Neuron (in vitro differentiated cells): ENCODE measurements around the gene C17orf113.

Experiments used
- H2AFZ ChIP-seq: one replicate; pipeline ENCODE4 v1.6.1; 2013; ENCODE audit warnings: low read depth, mild to moderate bottlenecking, inconsistent platforms, low read length, moderate library complexity
- H3K27me3 ChIP-seq: one replicate; pipeline ENCODE4 v1.6.1; 2013; ENCODE audit warnings: low read length; ENCODE audit not compliant: insufficient read depth
- H3K36me3 ChIP-seq: one replicate; pipeline ENCODE4 v1.6.1; 2013; ENCODE audit warnings: low read length; ENCODE audit not compliant: insufficient read depth
- H3K4me1 ChIP-seq: one replicate; pipeline ENCODE4 v1.6.1; 2013; ENCODE audit warnings: low read length; ENCODE audit not compliant: insufficient read depth
- H3K4me3 ChIP-seq: 2 replicates; pipeline ENCODE4 v1.5.1; 2013; ENCODE audit warnings: mild to moderate bottlenecking, low read length, moderate library complexity
- H3K9me3 ChIP-seq: one replicate; pipeline ENCODE4 v1.6.1; 2013; ENCODE audit warnings: low read length

The C17orf113 gene

DNA sequence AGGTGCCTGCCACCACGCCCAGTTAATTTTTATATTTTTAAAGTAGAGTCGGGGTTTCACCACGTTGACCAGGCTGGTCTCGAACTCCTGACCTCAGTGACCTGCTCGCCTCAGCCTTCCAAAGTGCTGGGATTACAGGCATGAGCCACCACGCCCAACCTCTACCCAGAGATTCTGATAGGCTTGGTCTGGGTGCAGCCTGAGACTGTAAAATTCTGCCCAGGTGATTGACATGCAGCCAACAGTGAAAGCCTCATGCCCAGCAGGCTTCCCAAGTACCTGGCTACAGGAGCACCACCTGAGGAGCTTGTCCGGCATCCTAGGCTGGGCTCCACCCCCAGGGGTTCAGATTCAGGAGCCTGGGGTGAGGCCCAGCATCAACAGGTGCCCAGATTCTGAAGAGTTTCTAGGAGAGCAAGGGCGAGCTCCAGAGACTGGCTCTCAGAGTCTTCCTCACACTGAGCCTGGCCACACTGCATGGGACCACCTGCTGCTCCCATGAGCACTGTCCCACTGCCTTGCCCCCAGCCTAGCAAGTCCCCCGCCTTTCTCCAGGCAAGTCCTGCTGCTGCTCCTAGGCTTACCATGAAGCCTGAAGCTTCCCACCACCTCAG, 31.2 kb upstream of the C17orf113 start:
- H3K27me3 ChIP-seq, result peaks cover 21% of the 10 kb centered on the region
- H3K9me3 ChIP-seq, result no peaks in the 10 kb centered on the region
- H2AFZ ChIP-seq, result no peak overlapping the region
- H3K4me1 ChIP-seq, result no peaks in the 10 kb centered on the region
- no peaks in the 10 kb centered on the region for H3K36me3 ChIP-seq
- no peak overlapping the region for H3K4me3 ChIP-seq

DNA sequence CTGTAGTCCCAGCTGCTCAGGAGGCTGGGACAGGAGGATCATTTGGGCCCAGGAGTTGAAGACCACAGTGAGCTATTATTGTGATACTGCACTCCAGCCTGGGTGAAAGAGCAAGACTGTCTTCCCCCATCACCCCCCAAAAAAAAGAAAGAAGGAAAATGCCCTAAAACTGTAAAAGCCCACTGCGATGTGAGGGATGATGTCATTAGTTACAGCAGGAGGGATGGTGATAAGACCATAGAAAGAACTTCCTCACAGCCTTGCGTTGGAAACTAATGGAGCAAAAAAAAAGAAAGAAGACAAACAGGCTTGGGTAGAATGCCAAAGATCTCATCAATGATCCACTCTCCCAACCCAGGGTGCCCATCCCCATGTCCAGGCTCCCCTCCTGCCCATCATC, 29.1 kb upstream of the C17orf113 start:
- H3K4me1 ChIP-seq, result no peaks in the 10 kb centered on the region
- no peaks in the 10 kb centered on the region for H3K36me3 ChIP-seq
- no peaks in the 10 kb centered on the region for H3K9me3 ChIP-seq
- peaks cover 26% of the 10 kb centered on the region for H3K27me3 ChIP-seq
- H2AFZ ChIP-seq, result no peak overlapping the region
- no peak overlapping the region for H3K4me3 ChIP-seq

DNA sequence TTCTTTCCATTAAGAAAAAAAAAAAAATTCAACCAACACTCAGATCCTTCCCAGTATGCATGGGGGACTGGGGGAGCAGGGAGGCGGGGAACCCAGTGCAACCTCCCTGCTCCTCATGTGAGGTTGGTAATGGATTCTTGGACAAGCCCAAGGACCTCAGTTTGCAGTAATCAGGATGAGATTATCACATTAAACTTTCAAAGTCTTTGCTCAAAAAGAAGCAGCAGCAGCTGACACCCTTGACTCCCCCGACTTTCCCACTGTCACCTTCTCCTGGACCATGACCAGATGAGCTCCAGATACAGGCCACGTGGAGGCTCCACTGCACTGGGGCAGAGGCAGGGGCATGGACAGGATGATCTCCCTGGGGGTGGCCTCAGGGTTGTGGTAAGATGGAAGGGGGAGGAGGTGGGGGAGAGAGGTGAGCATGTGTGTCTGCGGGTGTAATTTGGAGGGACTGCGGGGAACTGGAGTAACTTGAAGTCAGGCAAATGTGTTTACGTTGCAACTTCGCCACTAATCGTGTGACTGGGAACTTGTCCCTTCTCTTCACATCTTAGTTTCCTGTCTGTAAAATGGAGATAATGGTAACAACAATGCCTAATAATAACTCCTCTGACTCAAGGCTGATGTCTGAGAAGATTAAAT, 28.1 kb upstream of the C17orf113 start:
- Histone ChIP-seq H3K36me3 (no peaks in the 10 kb centered on the region), H3K4me3 (no peak overlapping the region), H2AFZ (no peak overlapping the region), H3K27me3 (peaks cover 31% of the 10 kb centered on the region), H3K9me3 (no peaks in the 10 kb centered on the region), H3K4me1 (no peaks in the 10 kb centered on the region)

DNA sequence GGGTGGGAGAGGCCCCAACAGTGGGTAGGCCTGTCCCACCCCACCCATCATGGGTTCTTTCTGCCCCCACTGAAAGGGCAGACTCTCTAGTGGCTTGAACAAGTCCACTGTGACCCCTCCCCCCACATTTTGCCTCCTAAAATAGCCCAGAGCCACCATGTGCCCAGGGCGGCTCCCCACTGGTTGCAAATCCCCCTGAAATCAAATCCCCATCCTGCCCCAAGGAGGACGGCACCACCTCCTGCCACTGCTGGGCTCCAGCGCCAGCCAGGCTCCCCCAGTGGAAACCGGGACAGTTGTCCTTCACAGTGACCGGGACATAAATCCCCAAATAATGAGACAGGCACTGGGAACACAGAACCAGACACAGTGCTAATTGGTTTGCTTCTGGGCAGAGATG, 27.4 kb upstream of the C17orf113 start:
- H3K36me3 ChIP-seq, result no peaks in the 10 kb centered on the region
- no peak overlapping the region for H3K4me3 ChIP-seq
- peaks cover 39% of the 10 kb centered on the region for H3K27me3 ChIP-seq
- H2AFZ ChIP-seq, result no peak overlapping the region
- H3K9me3 ChIP-seq, result no peaks in the 10 kb centered on the region
- H3K4me1 ChIP-seq, result no peaks in the 10 kb centered on the region

DNA sequence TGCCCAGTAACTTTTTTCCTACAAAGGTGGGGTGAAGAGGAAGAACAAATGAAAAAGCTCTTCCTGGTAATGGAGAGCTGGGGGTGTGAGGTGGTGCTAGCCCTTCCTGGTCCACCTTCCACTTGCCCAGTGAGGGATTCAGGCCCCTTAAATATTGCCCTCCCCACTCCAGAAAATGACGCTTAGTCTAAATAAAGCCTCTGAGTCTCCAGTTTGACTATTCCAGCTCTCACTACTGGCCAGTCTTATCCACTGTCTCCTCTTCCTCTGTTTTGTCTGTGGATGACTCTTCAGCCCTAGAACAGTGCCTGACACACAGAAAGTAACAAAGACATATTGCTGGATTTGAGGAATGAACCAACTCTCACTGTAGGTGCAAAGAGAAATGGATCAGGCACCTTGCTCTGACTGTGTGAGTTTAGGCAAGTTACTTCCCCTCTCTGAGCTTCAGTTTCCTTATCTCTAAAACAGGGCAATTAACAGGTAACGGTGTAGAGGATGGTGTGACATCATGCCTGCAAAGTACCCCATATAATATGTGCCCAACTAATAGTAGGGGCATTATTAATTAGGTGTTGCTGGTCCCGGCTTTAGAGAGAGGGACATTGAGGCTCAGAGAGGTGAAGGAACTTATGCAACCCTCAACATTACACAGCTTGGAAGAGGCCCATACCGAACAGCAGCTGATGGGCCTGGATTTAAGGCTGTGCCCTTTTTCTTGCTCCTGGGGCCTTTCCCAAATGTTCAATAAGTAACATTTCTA, 26.6 kb upstream of the C17orf113 start:
- Histone ChIP-seq H3K27me3 (peaks cover 47% of the 10 kb centered on the region), H3K9me3 (no peaks in the 10 kb centered on the region), H3K4me1 (no peaks in the 10 kb centered on the region), H2AFZ (no peak overlapping the region), H3K4me3 (no peak overlapping the region), H3K36me3 (no peaks in the 10 kb centered on the region)

DNA sequence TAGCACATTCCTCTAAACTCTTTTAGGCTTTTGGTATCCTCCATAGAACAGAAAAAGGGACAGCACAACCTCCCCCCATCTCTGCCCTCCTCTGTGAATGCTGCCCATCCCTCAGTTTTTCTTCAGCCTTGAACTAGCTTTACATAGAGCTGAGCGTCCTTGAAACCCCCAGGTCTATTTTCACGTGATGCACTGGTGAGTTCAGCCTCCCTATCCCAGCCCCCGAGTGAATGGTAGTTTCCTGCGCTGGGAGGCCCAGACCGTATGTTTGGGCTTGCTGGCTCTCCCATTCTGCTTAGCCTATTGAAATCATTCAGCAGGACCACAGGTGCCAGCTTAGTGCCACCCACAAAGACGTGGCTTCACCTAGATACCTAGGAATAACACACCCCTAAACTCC, 25.4 kb upstream of the C17orf113 start:
- no peaks in the 10 kb centered on the region for H3K36me3 ChIP-seq
- H3K4me1 ChIP-seq, result no peaks in the 10 kb centered on the region
- H2AFZ ChIP-seq, result no peak overlapping the region
- H3K27me3 ChIP-seq, result peaks cover 59% of the 10 kb centered on the region
- no peak overlapping the region for H3K4me3 ChIP-seq
- no peaks in the 10 kb centered on the region for H3K9me3 ChIP-seq

DNA sequence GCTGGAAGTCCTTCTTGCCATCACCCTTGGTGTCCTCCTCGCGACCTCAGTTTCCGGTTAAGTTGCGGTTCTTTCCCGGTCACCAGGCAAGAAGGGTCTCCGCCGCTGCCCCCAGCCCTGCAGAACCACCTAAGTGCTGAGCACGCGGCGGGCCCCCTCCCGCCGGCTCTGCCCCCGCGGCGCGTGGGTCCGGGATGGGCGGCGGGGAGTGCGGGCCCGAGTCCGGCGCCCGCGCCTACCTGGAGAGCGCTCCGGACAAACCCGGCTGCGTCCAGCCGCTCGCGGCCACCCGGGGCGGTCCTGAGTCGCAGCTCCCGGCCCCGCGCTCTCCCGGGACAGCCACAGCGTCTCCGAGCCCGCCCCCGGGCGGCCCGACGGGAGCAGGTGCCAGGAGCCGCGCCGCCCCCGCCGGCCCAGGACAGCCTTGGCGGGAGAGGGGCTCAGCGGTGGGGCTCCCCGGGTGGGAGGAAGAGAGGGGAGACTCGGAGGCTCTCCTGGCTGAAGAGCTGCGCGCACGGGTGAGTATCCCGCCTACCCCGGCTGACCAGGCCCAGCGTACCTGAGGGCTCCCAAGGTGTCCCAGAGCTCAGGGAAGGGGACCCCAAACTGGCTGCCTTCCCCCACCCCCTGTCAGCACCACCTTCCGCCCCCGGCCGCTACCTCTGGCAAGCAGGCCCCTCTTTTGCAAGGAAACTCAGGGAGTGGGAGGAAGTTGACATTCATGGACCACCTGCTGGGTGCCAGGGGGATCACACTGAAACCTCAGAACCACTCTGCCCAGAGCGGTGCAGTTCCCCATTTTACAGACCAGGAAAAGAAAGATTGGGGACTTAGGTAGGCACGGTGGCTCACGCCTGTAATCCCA, 22.2 kb upstream of the C17orf113 start:
- Histone ChIP-seq H2AFZ (no peak overlapping the region), H3K4me1 (no peaks in the 10 kb centered on the region), H3K4me3 (no peak overlapping the region), H3K36me3 (no peaks in the 10 kb centered on the region), H3K9me3 (no peaks in the 10 kb centered on the region), H3K27me3 (peaks cover 67% of the 10 kb centered on the region)

DNA sequence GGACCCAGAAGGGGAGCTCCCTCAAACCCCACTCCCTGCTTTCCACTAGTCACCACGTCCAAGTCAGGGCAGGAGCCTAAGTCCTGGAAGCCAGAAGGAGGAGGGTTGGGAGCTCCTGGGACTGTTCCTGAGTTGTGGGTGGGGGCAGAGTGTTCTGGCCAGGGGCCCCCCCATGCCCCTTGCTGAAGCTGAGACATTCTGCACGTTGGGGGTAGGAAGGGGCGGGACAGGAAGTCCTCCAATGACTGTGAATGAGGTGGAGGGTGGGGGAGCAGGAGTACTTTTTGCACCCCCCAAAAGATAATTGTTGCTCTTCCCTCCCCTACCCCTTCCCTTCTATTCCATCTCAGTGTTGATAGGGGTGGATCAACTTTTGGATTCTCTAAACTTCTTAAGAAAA, 21.4 kb upstream of the C17orf113 start:
- no peaks in the 10 kb centered on the region for H3K36me3 ChIP-seq
- no peaks in the 10 kb centered on the region for H3K4me1 ChIP-seq
- H2AFZ ChIP-seq, result no peak overlapping the region
- peaks cover 64% of the 10 kb centered on the region for H3K27me3 ChIP-seq
- no peak overlapping the region for H3K4me3 ChIP-seq
- no peaks in the 10 kb centered on the region for H3K9me3 ChIP-seq

DNA sequence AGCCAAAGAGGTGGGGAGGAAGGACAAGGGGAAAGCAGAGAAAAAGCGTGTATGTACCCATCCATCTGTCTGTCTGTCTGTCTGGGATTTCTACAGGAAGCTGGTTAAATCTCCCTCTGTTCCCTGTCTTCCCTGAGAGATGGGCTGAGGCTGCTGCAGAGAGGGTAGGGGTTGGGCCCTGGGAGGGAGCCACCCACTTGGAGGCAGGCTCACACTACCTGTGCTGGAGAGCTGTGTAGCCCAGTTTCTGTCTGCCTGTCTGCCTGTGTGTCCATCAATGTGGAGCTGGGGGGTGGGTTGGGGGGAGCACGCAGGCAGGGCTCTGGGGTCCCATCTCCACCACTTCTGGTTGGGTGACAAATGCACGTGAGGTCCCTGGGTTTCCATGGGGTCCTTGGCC, 18.6 kb upstream of the C17orf113 start:
- H3K9me3 ChIP-seq, result no peaks in the 10 kb centered on the region
- H3K27me3 ChIP-seq, result peaks cover 56% of the 10 kb centered on the region
- no peak overlapping the region for H3K4me3 ChIP-seq
- H3K4me1 ChIP-seq, result no peaks in the 10 kb centered on the region
- no peak overlapping the region for H2AFZ ChIP-seq
- no peaks in the 10 kb centered on the region for H3K36me3 ChIP-seq

DNA sequence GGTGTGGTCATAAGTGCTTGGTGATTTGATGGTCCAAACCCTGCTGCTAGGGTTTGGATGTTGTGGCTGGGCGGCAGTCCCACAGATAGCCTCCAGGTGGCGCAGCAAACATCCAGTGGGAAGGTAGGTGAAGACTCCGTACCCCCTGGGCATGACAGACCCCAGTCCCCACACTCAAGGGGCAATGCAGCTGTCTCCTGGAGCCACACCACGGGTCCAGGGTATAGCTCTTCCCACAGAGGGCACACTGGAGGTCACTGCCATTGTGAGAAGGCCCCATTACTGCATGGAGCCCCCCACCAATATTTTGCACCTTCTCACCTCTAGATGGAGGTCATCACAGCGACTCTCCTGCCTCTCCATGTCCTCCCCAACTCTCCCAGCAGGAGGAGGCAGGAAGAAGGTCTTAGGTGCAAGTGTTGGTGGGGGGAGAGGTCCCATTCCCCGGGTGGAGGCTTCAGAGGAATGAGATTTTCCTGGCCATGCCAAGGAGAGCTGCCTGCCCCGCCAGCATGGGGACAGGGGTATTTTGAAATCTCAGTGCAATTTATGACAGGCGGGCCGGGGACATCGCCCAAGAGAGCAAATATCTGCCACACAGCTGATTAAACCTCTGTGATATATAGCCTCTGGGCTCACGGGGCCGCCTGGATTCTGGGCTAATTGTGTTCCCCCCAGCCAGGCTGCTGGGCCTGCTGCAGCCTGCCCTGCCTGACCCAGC, 17.1 kb upstream of the C17orf113 start:
- H3K27me3 ChIP-seq, result peaks cover 42% of the 10 kb centered on the region
- H3K36me3 ChIP-seq, result no peaks in the 10 kb centered on the region
- no peaks in the 10 kb centered on the region for H3K9me3 ChIP-seq
- H3K4me1 ChIP-seq, result peaks cover 6% of the 10 kb centered on the region
- H3K4me3 ChIP-seq, result no peak overlapping the region
- no peak overlapping the region for H2AFZ ChIP-seq

DNA sequence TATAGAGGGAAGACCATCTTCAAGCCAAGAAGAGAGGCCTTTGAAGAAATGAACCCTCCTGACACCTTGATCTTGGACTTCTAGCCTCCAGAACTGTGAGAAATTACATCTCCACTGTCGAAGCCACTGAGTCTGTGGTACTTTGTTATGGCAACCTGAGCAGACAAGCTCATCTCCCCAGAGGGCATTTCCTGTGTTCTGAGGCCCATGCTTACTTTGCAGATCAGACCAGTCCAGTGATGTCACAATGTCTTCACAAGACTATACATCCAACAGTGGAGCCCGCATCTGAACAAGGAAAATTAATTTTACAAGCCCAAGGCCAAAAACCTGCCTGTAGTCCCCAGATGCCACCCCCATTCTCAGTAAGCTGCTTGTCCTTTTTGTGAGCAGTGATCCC, 14.8 kb upstream of the C17orf113 start:
- H3K4me1 ChIP-seq, result peaks cover 6% of the 10 kb centered on the region
- no peak overlapping the region for H3K4me3 ChIP-seq
- no peaks in the 10 kb centered on the region for H3K9me3 ChIP-seq
- H3K27me3 ChIP-seq, result peaks cover 18% of the 10 kb centered on the region
- H2AFZ ChIP-seq, result no peak overlapping the region
- no peaks in the 10 kb centered on the region for H3K36me3 ChIP-seq

DNA sequence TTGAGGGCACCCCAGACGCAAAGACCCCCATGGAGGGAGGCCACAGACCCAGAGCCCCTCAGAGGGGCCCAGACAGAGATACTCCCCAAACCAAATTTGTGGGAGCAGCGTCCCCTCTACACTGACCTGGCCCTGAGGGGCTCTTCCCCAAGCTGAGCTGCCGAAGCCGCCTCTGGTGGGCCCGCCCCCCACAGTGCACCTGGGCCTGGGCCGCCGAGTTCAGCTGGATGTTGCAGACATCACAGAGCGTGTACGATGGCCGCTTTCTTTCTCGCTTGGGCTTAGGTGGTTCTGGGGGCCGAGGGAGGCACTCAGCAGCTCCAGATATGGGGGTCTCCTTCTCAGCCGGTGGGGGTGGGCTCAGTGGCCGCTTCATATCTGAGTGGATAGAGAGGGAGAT, 12.3 kb upstream of the C17orf113 start:
- Histone ChIP-seq H3K4me3 (no peak overlapping the region), H3K27me3 (peaks cover 2% of the 10 kb centered on the region), H3K36me3 (no peaks in the 10 kb centered on the region), H2AFZ (no peak overlapping the region), H3K4me1 (peaks cover 6% of the 10 kb centered on the region), H3K9me3 (no peaks in the 10 kb centered on the region)
